WTC11 (cell line): ENCODE data around the gene COA8.

ENCODE experiments used
- CREM ChIP-seq: sonication (generic); formaldehyde crosslinking; IDR thresholded peaks from 2 replicates; pipeline ENCODE4 v1.8.1; 2022; ENCODE audit warnings: mild to moderate bottlenecking, missing genetic modification reagents, moderate library complexity
- CTCF ChIP-seq: fragments of 200-600 bp; IDR thresholded peaks from 2 replicates; pipeline ENCODE4 v1.8.0; 2022; ENCODE audit warnings: antibody characterized with exemption
- E2F1 ChIP-seq: sonication (generic); formaldehyde crosslinking; IDR thresholded peaks from 2 replicates; pipeline ENCODE4 v1.8.0; 2022; ENCODE audit warnings: mild to moderate bottlenecking, missing genetic modification reagents
- E2F4 ChIP-seq: sonication (generic); formaldehyde crosslinking; IDR thresholded peaks from 2 replicates; pipeline ENCODE4 v1.8.1; 2022; ENCODE audit warnings: low read depth, mild to moderate bottlenecking, moderate library complexity, missing genetic modification reagents, borderline replicate concordance
- MLX ChIP-seq: sonication (generic); formaldehyde crosslinking; IDR thresholded peaks from 2 replicates; pipeline ENCODE4 v1.8.1; 2023; ENCODE audit warnings: mild to moderate bottlenecking, missing genetic modification reagents, moderate library complexity
- TEAD1 ChIP-seq: sonication (generic); formaldehyde crosslinking; IDR thresholded peaks from 2 replicates; pipeline ENCODE4 v1.8.0; 2022; ENCODE audit warnings: mild to moderate bottlenecking, missing genetic modification reagents
- TF ChIP-seq, protein P1 (sequence below): sonication (generic); formaldehyde crosslinking; IDR thresholded peaks from 2 replicates; pipeline ENCODE4 v1.8.1; 2022; ENCODE audit warnings: missing genetic modification reagents, borderline replicate concordance

- no peak for TF ChIP-seq CTCF
- TF ChIP-seq E2F1 (CRISPR knock-in tag), result no peak
- TF ChIP-seq, protein P1, sequence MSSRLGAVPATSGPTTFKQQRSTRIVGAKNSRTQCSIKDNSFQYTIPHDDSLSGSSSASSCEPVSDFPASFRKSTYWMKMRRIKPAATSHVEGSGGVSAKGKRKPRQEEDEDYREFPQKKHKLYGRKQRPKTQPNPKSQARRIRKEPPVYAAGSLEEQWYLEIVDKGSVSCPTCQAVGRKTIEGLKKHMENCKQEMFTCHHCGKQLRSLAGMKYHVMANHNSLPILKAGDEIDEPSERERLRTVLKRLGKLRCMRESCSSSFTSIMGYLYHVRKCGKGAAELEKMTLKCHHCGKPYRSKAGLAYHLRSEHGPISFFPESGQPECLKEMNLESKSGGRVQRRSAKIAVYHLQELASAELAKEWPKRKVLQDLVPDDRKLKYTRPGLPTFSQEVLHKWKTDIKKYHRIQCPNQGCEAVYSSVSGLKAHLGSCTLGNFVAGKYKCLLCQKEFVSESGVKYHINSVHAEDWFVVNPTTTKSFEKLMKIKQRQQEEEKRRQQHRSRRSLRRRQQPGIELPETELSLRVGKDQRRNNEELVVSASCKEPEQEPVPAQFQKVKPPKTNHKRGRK (CRISPR knock-in tag), result no peak
- no peak for TF ChIP-seq CREM
- no peak for TF ChIP-seq TEAD1 (CRISPR knock-in tag)
- no peak for TF ChIP-seq MLX (CRISPR knock-in tag)
- no peak for TF ChIP-seq E2F4 (CRISPR knock-in tag)
These were observed 43.5 kb upstream of the COA8 start for GRCh38 chr14:103519043-103519836.
